ENCODE measurements around the gene SLX4IP. TPM values are rescaled to one million over a fixed set of nuclear protein-coding genes. Genes with fewer than 3 reads are reported as not detected.
A peak's percentile ranks its signal among the peaks of the same experiment; 100 is the strongest.

The SLX4IP gene
- total RNA-seq, 6 experiments from 2014 or later = 4.1 to 4.8 (median 4.5) TPM

DNA sequence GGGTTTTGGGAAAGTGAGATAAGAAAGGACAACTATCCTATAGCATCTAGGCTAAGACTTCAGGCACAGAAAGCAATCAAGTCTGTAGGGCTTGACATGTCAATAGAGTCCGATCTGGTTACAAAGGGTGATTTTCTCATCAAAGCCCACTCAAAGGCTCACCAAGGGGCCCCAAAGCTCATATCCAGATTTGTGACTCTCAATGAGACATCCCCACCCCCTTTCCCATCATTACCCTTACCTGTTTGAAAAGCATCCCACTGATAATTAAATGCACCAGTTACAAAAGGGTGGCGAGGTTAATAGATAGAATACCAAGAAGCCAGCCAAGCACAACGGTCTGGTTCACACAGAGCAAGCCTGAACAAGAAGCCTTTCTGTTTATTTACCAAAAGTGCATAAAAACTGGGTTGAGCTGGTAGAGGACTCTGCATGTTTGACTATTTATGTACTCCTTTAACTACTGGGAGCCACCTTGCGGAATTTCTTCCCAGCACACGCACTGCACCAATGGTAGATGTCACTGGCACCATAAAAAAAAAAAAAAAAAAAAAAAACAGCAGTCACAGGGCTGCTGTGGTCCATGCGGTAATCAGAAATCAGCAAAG, 232.6 kb downstream of the SLX4IP start:
- Mint-ChIP-seq H3K36me3 (ENCODE audit: low read depth) (peaks cover 6% of the 10 kb centered on the region; the same call in 1 of the 2 replicates), H3K4me1 (ENCODE audit: low read depth) (peaks cover 20% of the 10 kb centered on the region), H3K4me3 (no peak overlapping the region), H3K27me3 (ENCODE audit: insufficient read depth) (peaks cover 2% of the 10 kb centered on the region), H3K9me3 (no peaks in the 10 kb centered on the region), H3K27ac (no peak overlapping the region)
- TF ChIP-seq, protein P1, sequence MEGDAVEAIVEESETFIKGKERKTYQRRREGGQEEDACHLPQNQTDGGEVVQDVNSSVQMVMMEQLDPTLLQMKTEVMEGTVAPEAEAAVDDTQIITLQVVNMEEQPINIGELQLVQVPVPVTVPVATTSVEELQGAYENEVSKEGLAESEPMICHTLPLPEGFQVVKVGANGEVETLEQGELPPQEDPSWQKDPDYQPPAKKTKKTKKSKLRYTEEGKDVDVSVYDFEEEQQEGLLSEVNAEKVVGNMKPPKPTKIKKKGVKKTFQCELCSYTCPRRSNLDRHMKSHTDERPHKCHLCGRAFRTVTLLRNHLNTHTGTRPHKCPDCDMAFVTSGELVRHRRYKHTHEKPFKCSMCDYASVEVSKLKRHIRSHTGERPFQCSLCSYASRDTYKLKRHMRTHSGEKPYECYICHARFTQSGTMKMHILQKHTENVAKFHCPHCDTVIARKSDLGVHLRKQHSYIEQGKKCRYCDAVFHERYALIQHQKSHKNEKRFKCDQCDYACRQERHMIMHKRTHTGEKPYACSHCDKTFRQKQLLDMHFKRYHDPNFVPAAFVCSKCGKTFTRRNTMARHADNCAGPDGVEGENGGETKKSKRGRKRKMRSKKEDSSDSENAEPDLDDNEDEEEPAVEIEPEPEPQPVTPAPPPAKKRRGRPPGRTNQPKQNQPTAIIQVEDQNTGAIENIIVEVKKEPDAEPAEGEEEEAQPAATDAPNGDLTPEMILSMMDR (IDR thresholded peaks at IDR 0.05) = no peak
- DNase-seq = no peak

DNA sequence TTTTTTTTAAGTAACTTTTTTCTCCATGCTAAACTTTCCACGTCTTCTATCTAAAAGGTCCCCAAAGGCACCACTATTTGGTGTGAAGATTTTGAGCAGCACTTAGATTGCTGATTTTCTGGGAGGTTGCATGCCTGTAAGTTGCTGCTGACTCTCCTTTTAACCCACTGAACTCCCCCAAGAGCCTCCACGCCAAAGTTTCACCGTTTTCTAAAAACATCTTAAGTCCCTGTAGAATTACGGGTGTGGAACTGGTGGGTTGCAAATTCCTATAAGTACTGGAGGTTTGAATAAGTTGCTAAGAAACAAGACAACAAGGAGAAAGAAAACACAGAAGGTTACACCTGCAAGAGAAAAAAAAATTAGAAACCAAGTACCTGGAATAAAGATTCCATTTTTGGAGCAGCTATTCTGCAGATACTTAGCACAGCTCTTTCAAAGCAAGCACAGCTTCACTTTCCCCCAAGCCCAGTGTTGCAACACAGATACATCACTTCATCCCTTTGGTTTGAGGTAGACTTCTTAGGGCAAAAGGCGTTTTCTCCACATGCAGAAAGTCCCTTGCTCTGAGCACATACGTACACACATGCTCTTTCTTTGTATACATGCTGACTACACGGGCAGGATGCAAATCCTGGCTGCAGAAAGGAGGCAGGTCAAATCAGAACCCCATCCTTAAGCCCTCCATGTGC, 233.7 kb downstream of the SLX4IP start:
- Mint-ChIP-seq H3K27ac (no peak overlapping the region), H3K4me1 (ENCODE audit: low read depth) (peaks cover 20% of the 10 kb centered on the region), H3K9me3 (no peaks in the 10 kb centered on the region), H3K27me3 (ENCODE audit: insufficient read depth) (peaks cover 3% of the 10 kb centered on the region; the same call in 1 of the 2 replicates), H3K4me3 (no peak overlapping the region), H3K36me3 (ENCODE audit: low read depth) (0 out of 2 replicates have a peak, but pooled peaks cover 3% of the 10 kb centered on the region)
- TF ChIP-seq, protein P1 (IDR thresholded peaks at IDR 0.05) = no peak
- DNase-seq = no peak

DNA sequence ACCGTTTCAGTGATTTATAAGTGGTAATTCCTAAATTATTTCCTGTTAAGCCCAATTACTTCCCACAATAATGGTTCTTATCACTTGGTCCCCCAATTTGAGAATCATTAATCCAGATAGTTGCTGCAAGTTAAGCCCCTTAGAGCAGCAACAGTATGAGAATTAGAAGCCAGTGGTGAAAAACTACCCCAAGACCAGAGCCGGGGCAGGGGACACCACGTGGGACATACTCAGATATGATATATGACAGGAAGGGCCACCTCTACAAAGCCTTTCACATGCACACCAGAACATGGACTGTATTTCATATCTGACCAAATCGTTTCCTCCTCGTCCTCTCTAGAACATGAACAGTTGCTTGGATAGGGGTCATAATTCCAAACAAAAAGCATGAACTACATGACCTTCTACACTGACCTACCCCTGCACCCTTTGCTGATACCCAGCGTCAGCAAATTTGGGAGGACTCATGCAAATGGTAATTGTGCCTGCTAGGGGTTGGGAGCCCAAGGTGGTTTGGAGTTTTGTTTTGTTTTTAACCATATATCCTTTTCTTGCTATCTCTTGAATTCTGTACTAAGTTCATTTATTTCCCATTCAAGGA, 234.8 kb downstream of the SLX4IP start:
- TF ChIP-seq, protein P1 (IDR thresholded peaks at IDR 0.05) = no peak
- no peak overlapping the region for H3K27ac Mint-ChIP-seq
- DNase-seq = no peak
- H3K9me3 Mint-ChIP-seq = no peaks in the 10 kb centered on the region
- peaks cover 3% of the 10 kb centered on the region; the same call in 1 of the 2 replicates for H3K27me3 Mint-ChIP-seq (ENCODE audit: insufficient read depth)
- peaks cover 15% of the 10 kb centered on the region for H3K4me1 Mint-ChIP-seq (ENCODE audit: low read depth)
- H3K36me3 Mint-ChIP-seq (ENCODE audit: low read depth) = no peaks in the 10 kb centered on the region
- no peak overlapping the region for H3K4me3 Mint-ChIP-seq

DNA sequence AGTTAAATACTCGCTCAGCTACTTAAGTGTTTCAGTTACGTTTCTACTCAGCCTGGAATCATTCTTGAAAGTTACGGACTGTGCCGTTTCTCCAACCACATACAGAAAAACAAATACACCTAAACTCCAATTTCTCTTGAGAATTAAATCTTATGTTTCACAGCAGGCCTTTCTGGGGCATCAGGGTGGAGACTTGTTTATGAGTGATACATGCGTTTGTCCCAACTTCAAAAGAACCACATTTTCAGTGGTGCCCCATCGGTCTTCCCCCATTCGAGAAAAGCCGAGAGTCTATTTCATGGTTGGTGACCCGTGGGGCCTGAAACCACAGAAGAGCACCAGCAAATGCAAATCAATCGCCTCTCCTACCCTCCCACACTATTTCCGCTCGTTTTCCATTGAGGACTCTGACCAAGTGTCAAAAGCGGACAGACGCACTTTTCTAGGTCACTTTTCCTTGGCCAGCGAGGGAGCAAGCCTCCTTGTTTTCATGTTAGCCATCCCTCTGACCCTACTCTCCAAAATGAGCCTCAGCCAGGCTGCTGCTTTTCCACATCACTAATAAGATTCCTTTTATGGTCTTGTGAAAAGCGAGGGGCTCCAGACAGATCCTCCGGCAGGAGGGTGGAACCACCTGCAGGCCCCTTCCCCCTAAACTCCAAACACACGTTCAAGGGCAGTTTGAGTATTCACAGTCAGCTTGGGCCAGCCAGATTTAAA, 235.6 kb downstream of the SLX4IP start:
- Mint-ChIP-seq H3K9me3 (no peaks in the 10 kb centered on the region), H3K27me3 (ENCODE audit: insufficient read depth) (peaks cover 9% of the 10 kb centered on the region), H3K27ac (no peak overlapping the region; the same call in 1 of the 2 replicates), H3K4me3 (peak overlapping the region; percentile 98; the same call in 1 of the 2 replicates), H3K36me3 (ENCODE audit: low read depth) (no peaks in the 10 kb centered on the region), H3K4me1 (ENCODE audit: low read depth) (peaks cover 14% of the 10 kb centered on the region)
- TF ChIP-seq, protein P1 (IDR thresholded peaks at IDR 0.05) = no peak
- no peak for DNase-seq

DNA sequence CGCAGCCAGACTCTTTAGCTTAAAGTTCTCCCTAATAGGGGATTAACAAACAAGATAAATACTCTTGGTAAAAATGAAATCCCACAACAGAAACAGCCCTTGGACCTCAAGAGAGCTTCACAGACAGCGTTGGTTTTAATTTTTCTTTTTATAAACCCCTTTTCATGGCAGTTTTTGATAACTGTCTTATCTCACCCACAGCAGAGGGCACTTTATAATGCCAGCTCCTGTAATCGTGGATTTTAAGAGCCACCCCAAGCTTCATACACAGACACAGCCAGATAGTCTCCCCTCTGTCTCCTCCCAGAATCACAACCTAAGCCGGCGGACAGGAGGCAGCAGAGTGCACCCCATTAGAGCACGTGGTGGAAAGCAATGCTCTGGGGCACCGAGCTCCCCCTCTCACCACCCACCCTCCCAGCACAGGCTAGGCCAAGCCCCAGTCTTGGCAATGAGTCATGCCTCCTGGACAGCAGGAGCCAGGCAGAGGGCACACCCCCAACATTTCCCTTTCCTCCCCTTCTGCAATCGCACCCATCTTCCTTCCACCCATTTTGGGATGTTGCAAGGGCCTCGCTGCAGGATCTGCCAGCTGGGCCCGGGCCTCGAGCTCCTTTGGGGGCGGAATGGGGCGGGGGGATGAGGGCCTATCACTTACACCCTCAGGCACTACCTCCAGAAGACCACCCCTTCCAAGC, 236.3 kb downstream of the SLX4IP start:
- Mint-ChIP-seq H3K4me3 (peak overlapping the region; percentile 98), H3K27ac (peak overlapping the region; percentile 57), H3K36me3 (ENCODE audit: low read depth) (no peaks in the 10 kb centered on the region), H3K9me3 (no peaks in the 10 kb centered on the region), H3K4me1 (ENCODE audit: low read depth) (peaks cover 14% of the 10 kb centered on the region), H3K27me3 (ENCODE audit: insufficient read depth) (peaks cover 9% of the 10 kb centered on the region)
- TF ChIP-seq, protein P1 (IDR thresholded peaks at IDR 0.05) = peak; percentile 75
- peak; percentile 94 for DNase-seq

Data from HFFc6 (cell line).